ENCODE results near the gene AJAP1. TPM values are rescaled to one million over a fixed set of nuclear protein-coding genes. Genes with fewer than 3 reads are reported as not detected.

The AJAP1 gene
- total RNA-seq, 1 donor from 2014 or later, result 0.52 TPM

DNA sequence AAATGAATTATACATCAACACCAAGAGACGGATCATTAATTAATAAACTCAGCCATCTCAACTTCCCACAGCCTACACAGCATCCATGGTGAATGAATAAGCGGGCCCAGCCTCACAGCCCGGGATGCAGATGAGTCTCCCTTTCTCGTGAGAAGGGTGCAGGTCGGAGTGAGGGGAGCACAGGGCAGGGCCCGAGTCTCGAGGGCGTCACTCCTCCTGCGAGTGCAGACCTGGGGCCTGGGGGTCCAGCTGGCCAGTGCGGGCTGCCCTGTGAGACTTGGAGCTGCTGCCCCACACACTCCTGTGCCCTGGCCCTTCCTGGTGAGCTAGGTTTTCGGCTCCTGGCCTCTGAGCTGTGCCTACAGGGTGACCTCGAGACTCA, 74.7 kb downstream of the AJAP1 start:
- ATAC-seq, result no peak
- Histone ChIP-seq H3K36me3 (no peaks in the 10 kb centered on the region), H3K4me1 (no peaks in the 10 kb centered on the region), H3K27ac (no peak overlapping the region), H3K4me3 (no peak overlapping the region), H3K9me3 (no peaks in the 10 kb centered on the region), H3K27me3 (peaks cover 15% of the 10 kb centered on the region)
- TF ChIP-seq, protein P1, sequence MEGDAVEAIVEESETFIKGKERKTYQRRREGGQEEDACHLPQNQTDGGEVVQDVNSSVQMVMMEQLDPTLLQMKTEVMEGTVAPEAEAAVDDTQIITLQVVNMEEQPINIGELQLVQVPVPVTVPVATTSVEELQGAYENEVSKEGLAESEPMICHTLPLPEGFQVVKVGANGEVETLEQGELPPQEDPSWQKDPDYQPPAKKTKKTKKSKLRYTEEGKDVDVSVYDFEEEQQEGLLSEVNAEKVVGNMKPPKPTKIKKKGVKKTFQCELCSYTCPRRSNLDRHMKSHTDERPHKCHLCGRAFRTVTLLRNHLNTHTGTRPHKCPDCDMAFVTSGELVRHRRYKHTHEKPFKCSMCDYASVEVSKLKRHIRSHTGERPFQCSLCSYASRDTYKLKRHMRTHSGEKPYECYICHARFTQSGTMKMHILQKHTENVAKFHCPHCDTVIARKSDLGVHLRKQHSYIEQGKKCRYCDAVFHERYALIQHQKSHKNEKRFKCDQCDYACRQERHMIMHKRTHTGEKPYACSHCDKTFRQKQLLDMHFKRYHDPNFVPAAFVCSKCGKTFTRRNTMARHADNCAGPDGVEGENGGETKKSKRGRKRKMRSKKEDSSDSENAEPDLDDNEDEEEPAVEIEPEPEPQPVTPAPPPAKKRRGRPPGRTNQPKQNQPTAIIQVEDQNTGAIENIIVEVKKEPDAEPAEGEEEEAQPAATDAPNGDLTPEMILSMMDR (IDR thresholded peaks at IDR 0.05), result no peak
- DNase-seq, result no peak
- intact Hi-C loops (cut with DNase I), result no loop called here

DNA sequence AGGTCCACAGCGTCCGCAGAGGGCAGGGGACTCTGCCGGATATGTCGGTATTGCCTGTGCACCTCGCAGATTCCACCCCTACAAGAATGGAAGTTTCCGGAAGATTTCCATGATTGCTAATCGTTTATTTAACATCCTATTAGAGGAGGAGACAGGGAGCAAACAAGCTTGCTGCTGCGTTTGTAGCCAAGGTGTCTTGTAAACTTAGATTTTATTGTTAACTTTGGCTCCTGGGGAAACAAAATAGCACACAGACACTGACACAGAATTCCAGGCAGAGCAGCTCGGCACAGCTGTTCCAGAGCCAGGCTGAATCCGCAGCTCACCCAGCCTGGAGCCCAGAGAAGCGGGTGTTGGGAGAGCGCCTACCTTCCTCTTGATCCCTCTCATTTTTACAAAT, 75.7 kb downstream of the AJAP1 start:
- no peak for DNase-seq

DNA sequence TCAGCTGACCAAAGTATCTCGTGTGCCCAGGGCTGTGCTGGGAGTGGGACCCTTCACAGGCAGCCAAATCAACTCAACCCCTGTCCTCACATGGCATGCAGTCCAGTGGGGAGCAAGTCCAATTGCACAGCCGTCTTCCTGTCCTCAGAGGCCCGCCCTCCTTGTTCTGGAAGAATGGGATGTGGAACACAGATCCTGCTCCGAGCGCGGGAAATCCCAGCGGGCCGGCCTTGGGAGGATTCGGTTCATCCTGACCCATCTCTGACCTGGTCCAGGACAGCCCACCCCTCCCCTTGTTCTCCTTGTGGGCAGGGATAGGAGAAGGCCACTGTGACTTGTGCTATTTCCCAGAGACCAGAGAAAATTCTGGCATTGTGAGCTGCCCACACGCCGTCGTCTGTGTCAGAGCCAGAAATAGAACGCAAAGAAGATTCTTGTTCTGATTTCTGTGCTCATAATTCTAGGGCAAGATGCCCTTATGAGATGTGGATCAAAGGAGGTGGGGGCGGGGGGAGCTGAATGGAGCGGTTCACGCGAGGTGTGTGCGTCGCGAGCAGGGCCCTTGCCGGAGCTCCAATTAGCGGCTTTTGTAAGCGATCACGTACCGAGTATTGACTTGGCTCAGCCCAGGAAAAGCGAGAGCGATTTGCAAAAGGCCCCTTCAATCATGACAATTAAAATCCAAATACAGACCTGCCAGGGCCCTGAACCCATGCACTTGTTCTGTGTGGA, 79.2 kb downstream of the AJAP1 start:
- TF ChIP-seq, protein P1 (IDR thresholded peaks at IDR 0.05), result no peak
- no peak for DNase-seq
- H3K36me3 ChIP-seq, result no peaks in the 10 kb centered on the region

More for the DNA sequence above, 75.7 kb downstream of the AJAP1 start:
- no peaks in the 10 kb centered on the region for H3K4me1 ChIP-seq
- H3K4me3 ChIP-seq, result no peak overlapping the region
- no peak for ATAC-seq
- intact Hi-C loops (cut with DNase I), result no loop called here
- no peak overlapping the region for H3K27ac ChIP-seq
- H3K36me3 ChIP-seq, result no peaks in the 10 kb centered on the region
- TF ChIP-seq, protein P1 (IDR thresholded peaks at IDR 0.05), result no peak
- peaks cover 16% of the 10 kb centered on the region for H3K27me3 ChIP-seq
- no peaks in the 10 kb centered on the region for H3K9me3 ChIP-seq

DNA sequence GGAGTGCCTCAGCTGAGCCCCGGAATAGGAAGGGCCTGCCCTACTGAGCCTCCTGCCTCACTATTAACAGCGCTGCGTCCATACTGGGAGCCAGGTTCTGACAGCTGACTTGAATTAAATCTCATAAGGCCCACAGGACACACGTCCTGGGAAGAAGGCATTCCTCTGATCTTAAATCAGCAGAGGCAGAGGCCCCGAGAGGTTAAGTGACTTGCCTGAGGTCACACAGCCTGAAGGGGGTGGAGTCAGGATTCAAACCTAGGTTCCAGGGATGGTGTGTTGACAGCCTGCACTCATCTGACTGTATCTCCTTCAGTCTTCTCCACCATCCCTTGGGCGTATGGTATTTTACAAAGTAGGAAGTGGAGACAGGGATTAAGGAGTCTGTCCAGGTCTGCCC, 79.8 kb downstream of the AJAP1 start:
- H3K4me1 ChIP-seq, result no peaks in the 10 kb centered on the region
- ATAC-seq (no peak), DNase-seq (no peak)
- no peaks in the 10 kb centered on the region for H3K36me3 ChIP-seq
- H3K27ac ChIP-seq, result no peak overlapping the region
- no peak overlapping the region for H3K4me3 ChIP-seq
- H3K27me3 ChIP-seq, result peaks cover 33% of the 10 kb centered on the region
- TF ChIP-seq, protein P1 (IDR thresholded peaks at IDR 0.05), result no peak
- no peaks in the 10 kb centered on the region for H3K9me3 ChIP-seq
- intact Hi-C loops (cut with DNase I), result no loop called here

More for the DNA sequence above, 79.2 kb downstream of the AJAP1 start:
- no peak overlapping the region for H3K4me3 ChIP-seq
- H3K9me3 ChIP-seq, result no peaks in the 10 kb centered on the region
- intact Hi-C loops (cut with DNase I), result no loop called here
- H3K27ac ChIP-seq, result no peak overlapping the region
- H3K4me1 ChIP-seq, result no peaks in the 10 kb centered on the region
- no peak for ATAC-seq
- peaks cover 32% of the 10 kb centered on the region for H3K27me3 ChIP-seq

DNA sequence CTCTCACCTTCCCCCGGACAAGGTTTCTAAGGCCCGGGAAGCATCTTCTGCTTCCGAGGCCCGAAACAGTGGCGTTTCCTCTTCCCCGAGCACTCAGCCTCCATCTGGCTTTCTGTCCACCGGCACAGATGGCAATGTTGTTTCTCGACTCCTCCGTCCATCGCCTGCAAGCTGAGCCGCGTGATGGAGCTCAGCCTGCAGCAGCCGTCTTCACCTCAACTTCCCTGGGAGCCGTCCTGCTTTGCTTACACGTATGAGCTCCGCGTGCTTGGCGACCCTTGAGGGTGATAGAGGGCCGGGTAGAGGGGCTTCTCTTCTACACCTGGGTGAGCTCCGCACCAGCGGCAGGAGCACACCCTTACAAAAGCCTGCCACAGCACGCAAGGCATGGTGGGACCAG, 80.4 kb downstream of the AJAP1 start:
- DNase-seq (no peak), ATAC-seq (no peak)
- Histone ChIP-seq H3K27me3 (peaks cover 33% of the 10 kb centered on the region), H3K4me3 (no peak overlapping the region), H3K9me3 (no peaks in the 10 kb centered on the region), H3K4me1 (no peaks in the 10 kb centered on the region), H3K27ac (no peak overlapping the region), H3K36me3 (no peaks in the 10 kb centered on the region)
- intact Hi-C loops (cut with DNase I), result no loop called here
- TF ChIP-seq, protein P1 (IDR thresholded peaks at IDR 0.05), result no peak
